SU-DHL-6 (cell line): ENCODE measurements around the gene HMCN2.

Experiments used
- CTCF ChIP-seq: fragments of 200-600 bp; sonication (generic); IDR thresholded peaks from one replicate; pipeline ENCODE4 v1.5.1; 2017; ENCODE audit warnings: antibody characterized with exemption, mild to moderate bottlenecking, low read length, moderate library complexity; ENCODE audit not compliant: insufficient read depth, poor library complexity, severe bottlenecking
- EZH2phosphoT487 ChIP-seq: fragments of 200-600 bp; sonication (generic), shearing (Covaris generic); conservative IDR thresholded peaks from 2 replicates; pipeline ENCODE4 v1.6.1; 2018; ENCODE audit warnings: mild to moderate bottlenecking, antibody characterized with exemption, low read length, moderate library complexity, mixed read lengths

- TF ChIP-seq CTCF (no peak), EZH2phosphoT487 (no peak)
Measured at GRCh38 chr9:130283539-130284248, 18.1 kb downstream of the HMCN2 start.
